ENCODE results near the gene TUT4. TPM values are rescaled to one million over a fixed set of nuclear protein-coding genes. Genes with fewer than 3 reads are reported as not detected.

The TUT4 gene
- total RNA-seq, 1 donor from 2014 or later, result 32.7 TPM

GRCh38 chr1:52432807-52433206 is 120.1 kb downstream of the TUT4 start:
- no peak for ATAC-seq
- no peak for DNase-seq (ENCODE audit: missing footprints)
- intact Hi-C loops (cut with DNase I), result no loop called here

DNA sequence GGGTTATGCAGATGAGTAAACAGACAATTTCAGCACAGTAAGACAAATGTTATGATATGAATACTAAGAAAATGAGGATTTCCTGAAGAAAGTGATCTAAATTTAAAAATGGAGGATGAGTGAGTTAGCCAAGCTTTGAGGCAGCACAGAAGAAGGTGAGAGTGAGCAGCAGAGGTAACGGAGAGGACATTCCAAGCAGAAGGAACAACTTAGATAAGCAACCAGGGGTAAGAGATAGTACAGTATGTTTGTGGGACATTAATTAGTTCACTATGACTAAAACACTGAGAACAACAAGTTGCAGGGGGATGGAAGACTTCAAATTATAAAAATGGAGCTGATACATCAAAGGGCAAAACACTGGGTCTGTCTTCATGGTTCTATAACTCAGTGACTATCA is 125.7 kb downstream of the TUT4 start:
- intact Hi-C loops (cut with DNase I), result no loop called here
- DNase-seq (ENCODE audit: missing footprints), result no peak
- no peak for ATAC-seq

DNA sequence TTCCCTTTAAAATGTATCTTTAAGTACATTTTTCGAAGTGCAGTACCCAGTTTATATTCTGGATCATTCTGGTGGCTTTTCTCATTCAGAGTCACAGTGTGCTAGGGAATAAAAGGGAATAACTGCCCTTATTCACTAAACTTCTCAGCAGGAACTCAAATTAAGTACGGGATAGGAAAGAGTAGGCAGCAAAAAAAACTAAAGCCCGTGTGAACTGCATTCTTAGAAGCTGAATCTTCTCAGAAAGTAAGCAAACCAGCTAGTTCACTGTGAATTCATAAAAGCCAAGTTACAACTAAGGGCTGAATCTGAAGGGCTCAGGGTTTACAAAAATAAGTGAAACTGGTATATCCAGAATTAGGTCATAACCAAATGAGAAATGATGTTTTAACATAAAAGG is 126.5 kb downstream of the TUT4 start:
- intact Hi-C loops (cut with DNase I), result no loop called here
- DNase-seq (ENCODE audit: missing footprints), result no peak
- no peak for ATAC-seq

GRCh38 chr1:52424813-52425212 is 128.1 kb downstream of the TUT4 start:
- intact Hi-C loops (cut with DNase I), result no loop called here
- ATAC-seq (no peak), DNase-seq (ENCODE audit: missing footprints) (no peak)

GRCh38 chr1:52424231-52424636 is 128.7 kb downstream of the TUT4 start:
- DNase-seq (ENCODE audit: missing footprints) (no peak), ATAC-seq (no peak)
- intact Hi-C loops (cut with DNase I), result no loop called here

DNA sequence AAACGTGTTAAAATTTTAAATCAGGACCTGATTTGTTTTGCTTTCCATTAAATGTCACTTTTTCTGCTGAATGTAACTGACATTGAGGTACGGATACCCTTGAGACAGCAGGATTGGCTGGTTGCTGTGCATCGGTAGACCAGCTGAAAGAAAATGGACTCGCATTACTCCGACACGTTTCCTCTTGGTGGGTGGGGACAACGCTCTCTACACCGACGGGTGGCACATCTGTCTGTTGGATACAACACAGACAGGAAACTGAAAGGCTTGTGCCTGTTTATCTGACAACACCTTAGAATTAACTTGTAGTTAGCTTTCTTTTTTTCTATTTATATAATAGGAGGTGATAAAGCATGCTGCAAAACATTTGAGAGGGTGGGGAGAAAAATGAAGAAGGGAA is 129.1 kb downstream of the TUT4 start:
- intact Hi-C loops (cut with DNase I), result no loop called here
- ATAC-seq (no peak), DNase-seq (ENCODE audit: missing footprints) (no peak)

DNA sequence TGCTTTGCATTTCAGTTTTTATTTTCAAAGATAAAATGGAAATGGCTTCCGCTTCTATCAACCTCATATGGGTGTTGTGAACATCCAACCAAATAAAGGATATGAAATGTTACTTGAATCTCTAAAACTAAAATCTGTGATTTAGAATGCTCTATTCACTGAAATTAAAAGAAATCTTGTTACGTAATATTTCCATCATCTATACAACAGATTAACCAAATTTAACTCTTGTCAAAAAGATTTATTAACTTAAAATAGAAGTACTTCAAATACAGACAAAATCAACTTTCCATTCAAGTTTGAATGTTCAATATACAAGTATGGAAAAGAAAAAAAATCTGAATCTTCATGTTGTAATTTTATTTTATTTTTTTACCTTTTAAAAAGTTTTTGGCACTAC is 129.8 kb downstream of the TUT4 start:
- DNase-seq (ENCODE audit: missing footprints) (no peak), ATAC-seq (no peak)
- intact Hi-C loops (cut with DNase I), result no loop called here

DNA sequence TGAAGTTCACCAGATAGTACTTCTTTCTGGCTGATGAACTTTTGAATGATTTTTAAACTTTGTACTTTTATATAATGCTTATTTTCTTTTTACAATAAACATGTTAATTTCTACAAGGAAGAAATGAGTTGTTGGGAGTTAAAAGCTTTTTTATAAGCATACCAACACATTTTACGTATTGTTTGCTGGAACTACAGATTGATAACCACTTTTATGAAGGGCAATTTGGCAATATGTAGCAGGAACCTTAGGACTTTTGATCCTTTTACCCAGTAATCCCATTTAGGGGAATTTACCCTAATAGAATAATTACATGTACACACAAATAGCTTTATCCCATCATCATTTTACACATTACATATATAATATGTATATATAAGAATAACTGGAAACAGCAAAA is 132.2 kb downstream of the TUT4 start:
- DNase-seq (ENCODE audit: missing footprints) (no peak), ATAC-seq (no peak)
- intact Hi-C loops (cut with DNase I), result no loop called here

DNA sequence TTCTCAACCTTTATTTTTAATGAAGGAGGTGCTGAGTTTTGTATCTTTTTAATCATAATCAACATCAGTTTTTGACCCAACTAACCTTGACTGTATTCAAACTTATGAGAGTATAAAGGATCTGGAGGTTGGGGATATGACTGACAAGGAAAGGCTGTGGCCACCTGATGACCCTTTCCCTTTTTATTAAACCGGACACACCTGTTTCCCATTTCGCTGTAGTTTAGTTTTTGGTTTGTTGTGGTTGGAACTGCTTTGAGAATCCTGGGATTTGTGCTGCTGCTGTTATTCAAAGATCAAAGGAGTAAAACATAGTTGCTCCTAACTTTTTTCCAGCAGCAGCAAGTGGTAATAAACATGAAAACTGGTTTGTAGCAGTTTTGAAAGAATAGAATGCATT is 136.1 kb downstream of the TUT4 start:
- DNase-seq (ENCODE audit: missing footprints) (no peak), ATAC-seq (no peak)
- intact Hi-C loops (cut with DNase I), result no loop called here

DNA sequence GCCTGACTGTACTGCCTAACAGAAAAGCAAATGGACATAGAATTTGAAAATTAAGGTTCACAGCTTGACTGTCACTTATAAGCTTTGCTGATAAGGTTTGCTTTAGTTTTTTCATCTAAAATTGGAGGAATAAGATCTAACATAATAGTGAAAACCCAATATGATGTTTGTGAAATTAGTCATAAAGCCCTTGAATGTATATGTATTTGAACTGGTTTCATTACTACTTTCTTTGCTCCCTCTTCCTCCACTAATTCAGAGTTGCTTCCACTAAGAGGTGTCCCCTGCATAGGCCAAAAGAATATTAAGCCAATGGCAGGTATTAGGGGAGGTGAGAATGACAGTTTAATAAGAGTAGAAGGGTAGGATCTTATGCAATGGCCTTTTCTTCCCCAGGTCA is 137.9 kb downstream of the TUT4 start:
- intact Hi-C loops (cut with DNase I), result no loop called here
- ATAC-seq, result no peak
- DNase-seq (ENCODE audit: missing footprints), result no peak

DNA sequence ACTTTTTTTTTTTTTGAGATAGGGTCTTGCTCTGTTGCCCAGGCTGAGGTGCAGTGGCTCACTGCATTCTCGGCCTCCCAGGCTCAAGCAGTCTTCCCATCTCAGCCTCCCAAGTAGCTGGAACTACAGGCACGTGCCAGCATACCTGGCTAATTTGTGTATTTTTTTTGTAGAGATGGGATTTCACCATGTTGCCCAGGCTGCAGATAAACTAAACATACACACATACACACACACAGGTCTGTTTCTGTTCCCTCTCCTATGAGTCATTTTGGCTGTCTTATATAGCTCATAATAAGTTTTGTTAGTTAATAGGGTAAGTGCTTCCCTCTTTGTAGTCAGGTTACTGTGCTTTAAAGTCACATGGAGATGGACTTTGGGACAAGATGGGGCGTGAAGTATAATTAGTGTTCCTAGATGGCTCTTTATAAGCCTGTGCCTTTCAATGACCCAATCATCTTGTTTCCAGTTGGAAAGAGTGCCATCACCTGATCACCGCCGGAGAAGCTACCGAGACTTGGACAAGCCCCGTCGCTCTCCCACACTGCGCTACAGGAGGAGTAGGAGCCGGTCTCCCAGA is 139.4 kb downstream of the TUT4 start:
- ATAC-seq, result no peak
- DNase-seq (ENCODE audit: missing footprints), result no peak
- intact Hi-C loops (cut with DNase I), result no loop called here

- intact Hi-C loops (cut with DNase I), result loop anchor here (2.0 to 10.0 kb wide), 2 partner anchors 38 to 290 kb away; partner anchors contain the start of genes CC2D1B and COA7
- no peak for DNase-seq (ENCODE audit: missing footprints)
- ATAC-seq, result no peak
Measured at GRCh38 chr1:52404975-52405338, 147.9 kb downstream of the TUT4 start.

GRCh38 chr1:52404116-52404974 is 148.5 kb downstream of the TUT4 start, which contains the start of the genes ORC1 and PRPF38A:
Gene ORC1, minus strand, starts transcription at chr1:52404423. Its CDS starts 2,200 bp downstream, at chr1:52402223.
Gene PRPF38A, plus strand, starts transcription at chr1:52404602. Its CDS starts 148 bp downstream, at chr1:52404750.
- intact Hi-C loops (cut with DNase I), result loop anchor here (2.0 to 10.0 kb wide), 2 partner anchors 38 to 290 kb away; partner anchors contain the start of genes CC2D1B and COA7
- peak; percentile 99 for DNase-seq (ENCODE audit: missing footprints)
- peak; percentile 100 for ATAC-seq

GRCh38 chr1:52403566-52404115 is 149.3 kb downstream of the TUT4 start:
- DNase-seq (ENCODE audit: missing footprints), result no peak
- ATAC-seq, result peak; percentile 1
- intact Hi-C loops (cut with DNase I), result loop anchor here (2.0 to 10.0 kb wide), 2 partner anchors 37 to 291 kb away; partner anchors contain the start of genes CC2D1B and COA7

GRCh38 chr1:52402860-52403240 is 150.0 kb downstream of the TUT4 start:
- ATAC-seq (no peak), DNase-seq (ENCODE audit: missing footprints) (no peak)
- intact Hi-C loops (cut with DNase I), result loop anchor here (10.0 kb wide), 1 partner anchor 292 kb away; the partner anchor contains the start of gene COA7

- intact Hi-C loops (cut with DNase I), result loop anchor here (10.0 kb wide), 1 partner anchor 295 kb away; the partner anchor contains the start of gene COA7
- ATAC-seq (no peak), DNase-seq (ENCODE audit: missing footprints) (no peak)
Measured at GRCh38 chr1:52400131-52400530, 152.8 kb downstream of the TUT4 start.

- no peak for DNase-seq (ENCODE audit: missing footprints)
- no peak for ATAC-seq
- intact Hi-C loops (cut with DNase I), result loop anchor here (10.0 kb wide), 1 partner anchor 295 kb away; the partner anchor contains the start of gene COA7
Measured at GRCh38 chr1:52399629-52400028, 153.3 kb downstream of the TUT4 start.

- DNase-seq (ENCODE audit: missing footprints) (no peak), ATAC-seq (no peak)
- intact Hi-C loops (cut with DNase I), result no loop called here
Measured at GRCh38 chr1:52393174-52393573, 159.7 kb downstream of the TUT4 start.

DNA sequence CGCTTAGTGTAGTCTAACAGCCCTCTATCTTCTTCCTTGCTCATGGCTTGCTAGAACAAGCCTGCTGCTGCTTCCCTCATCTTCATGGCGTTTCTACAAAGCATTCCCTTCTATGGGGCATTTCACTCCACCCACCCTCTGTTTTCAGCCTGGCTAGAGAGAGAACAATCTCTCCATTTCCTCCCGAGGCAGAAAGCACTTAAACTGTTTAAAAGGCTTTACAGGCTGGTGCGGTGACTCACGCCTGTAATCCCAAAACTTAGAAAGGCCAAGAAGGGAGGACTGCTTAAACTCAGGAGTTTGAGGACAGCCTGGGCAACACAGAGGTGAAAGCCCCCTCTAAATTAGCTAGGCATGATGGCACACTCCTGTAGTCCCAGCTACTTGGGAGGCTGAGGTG is 166.4 kb downstream of the TUT4 start:
- DNase-seq (ENCODE audit: missing footprints), result no peak
- intact Hi-C loops (cut with DNase I), result no loop called here
- no peak for ATAC-seq

GRCh38 chr1:52385376-52385775 is 167.5 kb downstream of the TUT4 start:
- intact Hi-C loops (cut with DNase I), result no loop called here
- DNase-seq (ENCODE audit: missing footprints) (no peak), ATAC-seq (no peak)

Measured in Right ventricle myocardium inferior (tissue), 1 donor.